Spleen (tissue), 7 donors: ENCODE results near the gene SPATC1L.

ENCODE experiments used
- CTCF ChIP-seq, 11 experiments: fragments of 200-600 bp in 7 of 11; fragments of 450-650 bp in 4 of 11; sonication (generic) in 4 of 11; IDR thresholded peaks in 8 of 11; conservative IDR thresholded peaks in 3 of 11; 1 replicate in 7 of 11; 2 replicates in 4 of 11; pipeline versions ENCODE4 v1.4.0 to v1.8.0; 2016 to 2021; ENCODE audit warnings: antibody characterized with exemption in 11 of 11, inconsistent platforms in 4 of 11, mild to moderate bottlenecking in 1 of 11
- POLR2A ChIP-seq, 3 donors: fragments of 450-650 bp; IDR thresholded peaks; one replicate each; pipeline ENCODE4 v1.5.1; 2017; ENCODE audit warnings: antibody characterized with exemption in 3 of 3, mild to moderate bottlenecking in 1 of 3
- POLR2AphosphoS5 ChIP-seq, 3 donors: sonication (generic); formaldehyde crosslinking; IDR thresholded peaks; one replicate each; pipeline ENCODE4 v1.5.1; 2017; ENCODE audit warnings: antibody characterized with exemption in 3 of 3
- donor health status: DM: no; HTN: no; CAD: no; lungs with moderate emphysema.
- donor health status: DM: no; HTN: no; CAD: no.
- donor health status: DM: no; HTN: no; CAD: no.

GRCh38 chr21:46163380-46163779, 20.9 kb downstream of the SPATC1L start:
- TF ChIP-seq CTCF (IDR thresholded peaks at IDR 0.05 in 8 of 11, conservative IDR thresholded peaks at IDR 0.05 in 3 of 11) (no peak), POLR2A (IDR thresholded peaks at IDR 0.05) (no peak), POLR2AphosphoS5 (IDR thresholded peaks at IDR 0.05) (no peak)
